IPS-11a (cell line): ENCODE data around the gene RBSN.

Source experiments
- H3K4me3 ChIP-seq: one replicate; pipeline ENCODE4 v1.5.1; 2013; ENCODE audit warnings: low read depth, low read length, control low read depth

The RBSN gene

DNA sequence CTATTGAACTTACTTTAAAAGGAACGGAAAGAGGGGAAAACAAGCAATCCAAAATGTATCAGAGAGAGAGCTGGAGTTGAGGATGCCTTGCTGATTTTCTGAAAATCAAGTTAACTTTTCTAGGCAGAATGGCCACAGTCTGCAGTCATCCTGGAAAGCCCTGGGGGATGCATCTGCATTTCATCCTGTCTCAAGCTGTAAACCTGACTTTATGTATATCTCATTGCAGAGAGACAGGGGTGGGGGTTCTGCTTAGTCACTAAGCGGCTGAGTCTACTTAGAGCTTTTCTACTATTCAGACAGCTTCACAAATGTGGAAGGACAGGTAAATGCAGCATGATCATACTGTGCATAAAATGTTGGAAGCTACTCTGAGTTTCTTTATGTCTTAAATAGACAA lies 75.2 kb downstream of the RBSN start:
- no peak overlapping the region for H3K4me3 ChIP-seq

GRCh38 chr3:15023249-15023648 lies 75.7 kb downstream of the RBSN start:
- no peak overlapping the region for H3K4me3 ChIP-seq
